Gastroesophageal sphincter (tissue), 3 donors: ENCODE measurements around the gene ASB13.

Experiments used
- CTCF ChIP-seq, 4 experiments: fragments of 200-600 bp in 2 of 4; fragments of 450-650 bp in 2 of 4; sonication (generic) in 1 of 4; IDR thresholded peaks; one replicate each; pipeline ENCODE4 v1.5.1; 2017 to 2019; ENCODE audit warnings: antibody characterized with exemption in 4 of 4, mild to moderate bottlenecking in 2 of 4, moderate library complexity in 2 of 4
- POLR2AphosphoS5 ChIP-seq: sonication (generic); formaldehyde crosslinking; IDR thresholded peaks from one replicate; pipeline ENCODE4 v1.6.1; 2017; ENCODE audit warnings: antibody characterized with exemption

DNA sequence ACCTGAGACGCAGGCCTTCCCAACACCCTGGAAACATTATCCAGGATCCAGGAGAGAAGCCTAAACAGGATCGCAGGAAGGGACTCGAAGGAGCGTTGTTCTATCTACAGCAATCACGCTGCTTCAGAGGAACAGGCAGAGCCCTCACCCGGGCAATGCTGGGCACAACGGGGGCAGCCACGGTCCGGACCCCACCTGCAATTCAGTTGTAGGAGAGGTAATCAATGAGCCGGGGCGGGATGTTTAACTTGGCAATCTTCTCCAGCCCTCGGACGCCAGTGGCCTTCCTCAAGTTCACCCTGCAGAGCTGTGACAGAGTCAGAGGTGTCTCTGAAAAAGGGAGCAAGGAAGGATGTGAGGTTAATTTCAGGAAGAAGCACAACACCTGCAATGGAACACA, 25.9 kb downstream of the ASB13 start:
- no peak for TF ChIP-seq CTCF (IDR thresholded peaks at IDR 0.05)
- no peak for TF ChIP-seq POLR2AphosphoS5
